T-cell (primary cell): ENCODE measurements around the gene TNS4. TPM values are rescaled to one million over a fixed set of nuclear protein-coding genes. Genes with fewer than 3 reads are reported as not detected.

Experiments used
- ATAC-seq, 4 experiments: fragments of 200-7000 bp in 3 of 4; fragments of 150-1000 bp in 1 of 4; cut with Tn5 transposase; replicated peaks in 1 of 4; 1 replicate in 3 of 4; 2 replicates in 1 of 4; pipeline ENCODE4 v1.10.0; 2021; ENCODE audit warnings: moderate library complexity in 3 of 4, mild to moderate bottlenecking in 2 of 4, moderate number of reproducible peaks in 1 of 4
- CTCF ChIA-PET, 2 donors: fragments of 300-600 bp; sonication (Branson Sonifier 250); formaldehyde crosslinking; loops; one replicate each; lab custom pipeline; 2022; ENCODE audit warnings: antibody characterized with exemption in 2 of 2; lab: Charles Lee
- POLR2A ChIA-PET, 2 donors: fragments of 300-600 bp; sonication (Branson Sonifier 250); formaldehyde crosslinking; loops; one replicate each; lab custom pipeline; 2022; ENCODE audit warnings: antibody characterized with exemption in 2 of 2; lab: Charles Lee
- DNase-seq, 35 experiments: peaks; one replicate each; pipeline versions ENCODE4 v3.0.0 to v3.0.0-alpha.2; 2013 to 2023
- H3K27ac ChIP-seq: one replicate; pipeline ENCODE4 v1.5.1; 2013; ENCODE audit warnings: low read length
- H3K27me3 ChIP-seq, 2 experiments: replicated peaks in 1 of 2; 1 replicate in 1 of 2; 2 replicates in 1 of 2; pipeline versions ENCODE4 v1.6.1 to v1.7.0; 2013; ENCODE audit warnings: low read length in 1 of 2, mixed read lengths in 1 of 2; ENCODE audit not compliant: control insufficient read depth in 2 of 2, insufficient read depth in 2 of 2; ENCODE audit errors: extremely low read depth in 1 of 2
- H3K36me3 ChIP-seq, 2 donors: 1 replicate in 1 of 2; 2 replicates in 1 of 2; pipeline versions ENCODE4 v1.6.1 to v1.7.0; 2013; ENCODE audit warnings: low read length in 1 of 2; ENCODE audit not compliant: control insufficient read depth in 2 of 2, insufficient read depth in 1 of 2; ENCODE audit errors: extremely low read depth in 1 of 2
- H3K4me1 ChIP-seq, 2 experiments: 1 replicate in 1 of 2; 2 replicates in 1 of 2; pipeline versions ENCODE4 v1.6.1 to v1.7.0; 2013; ENCODE audit warnings: low read length in 2 of 2, mixed read lengths in 1 of 2; ENCODE audit not compliant: insufficient read depth in 2 of 2, control insufficient read depth in 1 of 2; ENCODE audit errors: extremely low read depth in 1 of 2
- H3K4me3 ChIP-seq, 2 donors: 1 replicate in 1 of 2; 2 replicates in 1 of 2; pipeline versions ENCODE4 v1.5.1 to v1.7.0; 2013; ENCODE audit warnings: mild to moderate bottlenecking in 2 of 2, low read length in 1 of 2, moderate library complexity in 1 of 2; ENCODE audit not compliant: control insufficient read depth in 1 of 2; ENCODE audit errors: extremely low read depth in 1 of 2
- H3K9me3 ChIP-seq: 2 replicates; pipeline ENCODE4 v1.7.0; 2013
- H3K27ac Mint-ChIP-seq, 2 donors: one replicate each; pipeline ENCODE4 v1.8.0; 2020 to 2021; ENCODE audit warnings: mild to moderate bottlenecking in 2 of 2, mixed read lengths in 2 of 2
- H3K27me3 Mint-ChIP-seq, 2 donors: one replicate each; pipeline ENCODE4 v1.8.0; 2021 to 2022; ENCODE audit warnings: mixed read lengths in 2 of 2
- H3K36me3 Mint-ChIP-seq: one replicate; pipeline ENCODE4 v1.8.0; 2021; ENCODE audit warnings: mixed read lengths
- H3K4me1 Mint-ChIP-seq, 3 donors: one replicate each; pipeline ENCODE4 v1.8.0; 2020 to 2022; ENCODE audit warnings: mixed read lengths in 3 of 3, mild to moderate bottlenecking in 1 of 3
- H3K4me3 Mint-ChIP-seq, 3 donors: one replicate each; pipeline ENCODE4 v1.8.0; 2020 to 2022; ENCODE audit warnings: mild to moderate bottlenecking in 3 of 3, mixed read lengths in 3 of 3, moderate library complexity in 3 of 3
- H3K9me3 Mint-ChIP-seq, 3 donors: one replicate each; pipeline ENCODE4 v1.8.0; 2020 to 2022; ENCODE audit warnings: mixed read lengths in 3 of 3
- WGBS: methylation state at CpG from one replicate; pipeline ENCODE4 v1.1.5; 2013; ENCODE audit warnings: missing lambda C conversion rate; ENCODE audit not compliant: insufficient coverage; 5-methylcytosine and 5-hydroxymethylcytosine counted together
- total RNA-seq, 35 experiments: library from RNA in 6 of 35; stranded (reverse) in 6 of 35; fragments of 120-200 nt in 1 of 35; gene quantifications; one replicate each; pipeline versions ENCODE4 v1.2.1 to v1.2.4 and lab custom pipeline; 2013 to 2026

TNS4 gene
- total RNA-seq, 5 donors from 2014 or later (not counting 1 experiment from before 2014, with no cell fraction given): 0.55 to 3.7 (median 0.66) TPM

DNA sequence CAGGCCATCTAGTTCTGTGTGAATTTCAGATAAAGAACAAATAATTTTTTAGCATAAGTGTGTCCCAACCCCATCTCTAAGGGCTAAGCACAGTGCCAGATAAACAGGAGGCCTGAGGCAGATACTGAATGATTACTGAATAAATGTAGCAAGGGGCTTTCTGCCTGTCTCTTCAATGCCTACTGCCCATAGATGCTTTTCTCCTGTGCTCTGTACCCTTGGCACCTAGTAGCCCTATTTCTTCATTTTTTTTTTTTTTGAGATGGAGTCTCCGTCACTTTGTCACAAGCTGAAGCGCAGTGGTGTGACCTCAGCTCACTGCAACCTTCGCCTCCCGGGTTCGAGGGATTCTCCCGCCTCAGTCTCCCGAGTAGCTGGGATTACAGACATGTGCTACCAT is 32.9 kb downstream of the TNS4 start:
- 93% methylated on average over 7 of the region's 7 CpGs for WGBS
- POLR2A ChIA-PET: interaction anchor here (0.6 to 0.7 kb wide), 3 partner anchors 53 to 816 kb away, joined by 3 to 4 read pairs (median 3); no protein-coding TSS in a partner anchor
- no peaks in the 10 kb centered on the region for H3K9me3 ChIP-seq
- H3K4me1 ChIP-seq: no peaks in the 10 kb centered on the region
- H3K27me3 ChIP-seq: peaks cover 0 to 5% of the 10 kb centered on the region in 2 experiments
- DNase-seq: no peak
- no peak overlapping the region for H3K4me3 ChIP-seq
- Mint-ChIP-seq H3K9me3 (no peaks in the 10 kb centered on the region), H3K36me3 (no peaks in the 10 kb centered on the region), H3K27ac (no peak overlapping the region), H3K4me3 (no peak overlapping the region), H3K27me3 (no peaks in the 10 kb centered on the region), H3K4me1 (no peaks in the 10 kb centered on the region)
- H3K36me3 ChIP-seq: no peaks in the 10 kb centered on the region
- CTCF ChIA-PET: no interaction called here
- ATAC-seq: no peak
- no peak overlapping the region for H3K27ac ChIP-seq

DNA sequence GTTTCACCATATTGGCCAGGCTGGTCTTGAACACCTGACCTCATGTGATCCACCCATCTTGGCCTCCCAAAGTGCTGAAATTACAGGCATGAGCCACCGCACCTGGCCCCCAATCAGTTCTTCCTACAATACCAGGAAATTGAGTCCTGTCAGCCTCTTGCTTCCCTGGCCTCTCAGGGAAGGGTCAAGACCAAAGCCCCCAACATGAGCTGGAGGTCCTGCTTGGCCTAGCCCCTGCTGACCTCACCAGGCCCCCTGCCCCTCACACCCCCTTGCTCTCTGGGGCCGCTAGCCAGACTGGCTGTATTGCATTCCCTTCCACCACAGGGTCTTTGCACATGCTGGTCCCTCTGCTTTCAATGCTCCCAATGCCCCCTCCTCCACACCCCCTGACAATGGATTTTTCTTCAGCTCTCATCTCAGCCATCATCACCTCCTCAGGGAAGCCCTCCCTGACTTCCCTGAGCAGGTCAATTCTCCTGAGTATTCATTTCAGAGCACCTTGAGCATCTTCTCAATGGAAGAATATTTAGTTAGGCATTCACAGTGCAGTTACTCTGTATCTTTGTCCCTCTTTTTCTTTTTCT is 34.0 kb downstream of the TNS4 start:
- POLR2A ChIA-PET: interaction anchor here in 1 of 2 donors (0.6 kb wide), 1 partner anchor 665 kb away, joined by 4 read pairs; no protein-coding TSS in a partner anchor

GRCh38 chr17:40466298-40466971 is 35.0 kb downstream of the TNS4 start:
- Mint-ChIP-seq H3K36me3 (no peaks in the 10 kb centered on the region), H3K27ac (no peak overlapping the region), H3K4me3 (no peak overlapping the region), H3K27me3 (no peaks in the 10 kb centered on the region), H3K9me3 (no peaks in the 10 kb centered on the region), H3K4me1 (no peaks in the 10 kb centered on the region)
- Histone ChIP-seq H3K36me3 (no peaks in the 10 kb centered on the region), H3K27ac (no peak overlapping the region), H3K27me3 (peaks cover 0 to 5% of the 10 kb centered on the region in 2 experiments), H3K4me3 (no peak overlapping the region), H3K9me3 (no peaks in the 10 kb centered on the region), H3K4me1 (no peaks in the 10 kb centered on the region)
- no peak for DNase-seq
- ATAC-seq: no peak
- ChIA-PET CTCF (no interaction called here), POLR2A (interaction anchor here in 1 of 2 donors (0.6 kb wide), 1 partner anchor 304 kb away, joined by 3 read pairs; no protein-coding TSS in a partner anchor)
- 53% methylated on average over 3 of the region's 11 CpGs for WGBS

More for the DNA sequence above, 34.0 kb downstream of the TNS4 start:
- Mint-ChIP-seq H3K27ac (no peak overlapping the region), H3K4me3 (no peak overlapping the region), H3K4me1 (no peaks in the 10 kb centered on the region), H3K27me3 (no peaks in the 10 kb centered on the region), H3K36me3 (no peaks in the 10 kb centered on the region), H3K9me3 (no peaks in the 10 kb centered on the region)
- H3K27ac ChIP-seq: no peak overlapping the region
- WGBS: 100% methylated on average over 1 of the region's 2 CpGs
- no peaks in the 10 kb centered on the region for H3K36me3 ChIP-seq
- no peaks in the 10 kb centered on the region for H3K9me3 ChIP-seq
- peaks cover 0 to 5% of the 10 kb centered on the region in 2 experiments for H3K27me3 ChIP-seq
- ATAC-seq (no peak), DNase-seq (no peak)
- H3K4me3 ChIP-seq: no peak overlapping the region
- H3K4me1 ChIP-seq: no peaks in the 10 kb centered on the region
- CTCF ChIA-PET: interaction anchor here (0.6 to 1.1 kb wide), 2 partner anchors 9 to 66 kb away, joined by 3 to 12 read pairs; no protein-coding TSS in a partner anchor

DNA sequence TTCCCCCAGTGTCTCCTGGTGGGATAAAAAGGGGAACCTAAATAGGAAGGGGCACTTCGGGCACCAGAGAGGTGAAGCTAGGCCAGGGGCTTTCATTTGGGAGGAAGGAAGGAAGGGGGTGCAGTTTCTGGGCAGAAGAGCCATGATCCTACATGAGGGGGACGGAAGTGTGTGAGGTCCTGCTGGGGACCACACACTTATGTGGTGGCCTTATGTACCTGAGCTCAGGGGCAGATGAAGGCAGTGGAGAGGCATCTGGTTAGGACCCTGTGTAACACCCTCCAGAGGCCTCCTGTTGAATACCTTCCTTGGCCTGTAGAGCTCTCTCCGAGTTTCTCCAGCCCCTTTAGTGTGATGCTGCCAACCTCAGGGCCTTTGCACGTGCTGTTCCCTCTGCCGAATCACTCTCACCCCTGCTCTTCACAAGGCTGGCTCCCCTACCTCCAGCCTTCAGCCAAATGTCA is 37.0 kb downstream of the TNS4 start:
- no peaks in the 10 kb centered on the region for H3K27me3 Mint-ChIP-seq
- Histone ChIP-seq H3K27me3 (peaks cover 0 to 5% of the 10 kb centered on the region in 2 experiments), H3K4me1 (no peaks in the 10 kb centered on the region), H3K4me3 (no peak overlapping the region), H3K27ac (no peak overlapping the region), H3K9me3 (no peaks in the 10 kb centered on the region), H3K36me3 (no peaks in the 10 kb centered on the region)
- ChIA-PET POLR2A (no interaction called here), CTCF (interaction anchor here in 1 of 2 donors (0.6 kb wide), 1 partner anchor 8 kb away, joined by 3 read pairs; no protein-coding TSS in a partner anchor)
- H3K4me3 Mint-ChIP-seq: no peak overlapping the region
- H3K4me1 Mint-ChIP-seq: no peaks in the 10 kb centered on the region
- no peaks in the 10 kb centered on the region for H3K9me3 Mint-ChIP-seq
- no peak for ATAC-seq
- WGBS: 91% methylated on average over 5 of the region's 5 CpGs
- no peak for DNase-seq
- no peak overlapping the region for H3K27ac Mint-ChIP-seq
- H3K36me3 Mint-ChIP-seq: no peaks in the 10 kb centered on the region

DNA sequence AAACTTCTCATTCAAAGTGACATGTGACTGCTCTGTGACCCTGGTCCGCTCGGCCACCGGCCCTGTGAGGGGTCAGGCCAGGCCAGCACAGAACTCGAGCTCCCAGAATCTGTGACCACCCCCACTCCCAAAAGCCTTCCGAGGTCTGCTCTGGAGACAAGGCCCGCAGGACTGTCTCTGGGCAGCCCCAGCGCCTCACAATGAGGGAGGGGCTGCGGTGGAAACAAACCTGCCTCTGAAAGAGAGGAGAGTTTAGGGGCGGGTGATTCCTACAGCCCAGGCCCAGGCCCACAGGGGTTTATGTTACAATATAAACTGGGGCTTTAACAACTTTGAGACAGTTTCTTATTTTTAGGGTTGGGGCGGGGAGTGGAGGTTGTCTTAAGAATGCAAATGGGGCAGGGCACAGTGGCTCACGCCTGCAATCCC is 38.3 kb downstream of the TNS4 start:
- ATAC-seq (no peak), DNase-seq (no peak)
- no peak overlapping the region for H3K4me3 Mint-ChIP-seq
- WGBS: 100% methylated on average over 3 of the region's 11 CpGs
- H3K27ac Mint-ChIP-seq: no peak overlapping the region
- no peaks in the 10 kb centered on the region for H3K27me3 Mint-ChIP-seq
- no peaks in the 10 kb centered on the region for H3K9me3 ChIP-seq
- CTCF ChIA-PET: no interaction called here
- H3K36me3 ChIP-seq: no peaks in the 10 kb centered on the region
- H3K36me3 Mint-ChIP-seq: no peaks in the 10 kb centered on the region
- H3K4me1 Mint-ChIP-seq: no peaks in the 10 kb centered on the region
- H3K27ac ChIP-seq: no peak overlapping the region
- peaks cover 0 to 2% of the 10 kb centered on the region in 2 experiments for H3K27me3 ChIP-seq
- POLR2A ChIA-PET: interaction anchor here in 1 of 2 donors (0.5 kb wide), 1 partner anchor 1140 kb away, joined by 7 read pairs; no protein-coding TSS in a partner anchor
- no peaks in the 10 kb centered on the region for H3K4me1 ChIP-seq
- no peaks in the 10 kb centered on the region for H3K9me3 Mint-ChIP-seq
- H3K4me3 ChIP-seq: no peak overlapping the region

GRCh38 chr17:40462343-40463121 is 38.9 kb downstream of the TNS4 start:
- ATAC-seq (no peak), DNase-seq (no peak)
- Mint-ChIP-seq H3K4me1 (no peaks in the 10 kb centered on the region), H3K4me3 (no peak overlapping the region), H3K27ac (no peak overlapping the region), H3K9me3 (no peaks in the 10 kb centered on the region), H3K36me3 (no peaks in the 10 kb centered on the region), H3K27me3 (no peaks in the 10 kb centered on the region)
- WGBS: 80% methylated on average over 3 of the region's 9 CpGs
- no peaks in the 10 kb centered on the region for H3K36me3 ChIP-seq
- H3K27ac ChIP-seq: no peak overlapping the region
- ChIA-PET POLR2A (interaction anchor here in 1 of 2 donors (0.5 kb wide), 1 partner anchor 1141 kb away, joined by 7 read pairs; no protein-coding TSS in a partner anchor), CTCF (no interaction called here)
- no peaks in the 10 kb centered on the region for H3K9me3 ChIP-seq
- H3K4me3 ChIP-seq: no peak overlapping the region
- no peaks in the 10 kb centered on the region for H3K4me1 ChIP-seq
- H3K27me3 ChIP-seq: peaks cover 0 to 2% of the 10 kb centered on the region in 2 experiments
